ENCODE measurements around the gene RANGRF. TPM values are rescaled to one million over a fixed set of nuclear protein-coding genes. Genes with fewer than 3 reads are reported as not detected.

The RANGRF gene
- total RNA-seq, 4 donors from 2014 or later = 18.9 to 30.2 (median 22.4) TPM

- Histone ChIP-seq H3K9me3 (no peaks in the 10 kb centered on the region), H3K4me1 (peaks cover 12 to 29% of the 10 kb centered on the region in 2 donors), H3K27ac (no peak overlapping the region), H3K27me3 (no peaks in the 10 kb centered on the region), H3K36me3 (no peaks in the 10 kb centered on the region), H3K4me3 (replicated peaks in 1 of 3) (no peak overlapping the region)
- 58% methylated on average over 4 of the region's 4 CpGs for WGBS, 2 donors
- intact Hi-C loops (cut with DNase I) = no loop called here
- TF ChIP-seq POLR2A (IDR thresholded peaks at IDR 0.05) (no peak), CTCF (IDR thresholded peaks at IDR 0.05) (no peak)
- no peak for DNase-seq
Observed at GRCh38 chr17:8283356-8283755, 5.1 kb upstream of the RANGRF start.

DNA sequence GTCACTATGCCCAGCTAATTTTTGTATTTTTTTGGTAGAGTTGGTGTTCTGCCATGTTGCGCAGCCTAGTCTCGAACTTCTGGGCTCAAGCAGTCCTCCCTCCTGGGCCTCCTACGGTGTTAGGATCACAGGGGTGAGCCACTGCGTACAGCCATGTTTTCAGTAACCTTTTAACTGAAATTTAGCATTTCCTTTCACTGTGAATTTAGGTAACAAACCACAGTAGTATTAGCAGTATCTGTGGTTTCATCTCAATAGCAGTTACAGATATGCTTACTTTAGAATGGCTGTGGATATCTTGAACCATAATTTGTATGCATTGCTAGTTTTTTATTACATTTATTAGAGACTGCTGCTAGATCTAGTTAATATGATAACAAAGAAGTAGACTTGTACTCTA is 4.3 kb upstream of the RANGRF start:
- no peak for DNase-seq

GRCh38 chr17:8285270-8286181 is 2.9 kb upstream of the RANGRF start:
- H3K27ac ChIP-seq = peak overlapping the region in 2 of 3 donors; percentile 11 to 58
- no peaks in the 10 kb centered on the region for H3K27me3 ChIP-seq
- TF ChIP-seq CTCF (IDR thresholded peaks at IDR 0.05) (no peak), POLR2A (IDR thresholded peaks at IDR 0.05) (no peak)
- H3K9me3 ChIP-seq = no peaks in the 10 kb centered on the region
- 51 to 59% methylated on average over 9 to 10 of the region's 10 CpGs for WGBS, 2 donors
- H3K4me3 ChIP-seq (replicated peaks in 1 of 3) = no peak overlapping the region
- intact Hi-C loops (cut with DNase I) = no loop called here
- no peaks in the 10 kb centered on the region for H3K36me3 ChIP-seq
- peak; percentile 77 to 80 for DNase-seq
- H3K4me1 ChIP-seq = peaks cover 19 to 38% of the 10 kb centered on the region in 2 donors

More for the DNA sequence above, 4.3 kb upstream of the RANGRF start:
- 94% methylated on average over 4 of the region's 4 CpGs for WGBS, 2 donors
- Histone ChIP-seq H3K27me3 (no peaks in the 10 kb centered on the region), H3K9me3 (no peaks in the 10 kb centered on the region), H3K36me3 (no peaks in the 10 kb centered on the region), H3K27ac (no peak overlapping the region), H3K4me3 (replicated peaks in 1 of 3) (no peak overlapping the region), H3K4me1 (peaks cover 13 to 31% of the 10 kb centered on the region in 2 donors)
- no peak for TF ChIP-seq CTCF (IDR thresholded peaks at IDR 0.05)
- no peak for TF ChIP-seq POLR2A (IDR thresholded peaks at IDR 0.05)
- intact Hi-C loops (cut with DNase I) = no loop called here

DNA sequence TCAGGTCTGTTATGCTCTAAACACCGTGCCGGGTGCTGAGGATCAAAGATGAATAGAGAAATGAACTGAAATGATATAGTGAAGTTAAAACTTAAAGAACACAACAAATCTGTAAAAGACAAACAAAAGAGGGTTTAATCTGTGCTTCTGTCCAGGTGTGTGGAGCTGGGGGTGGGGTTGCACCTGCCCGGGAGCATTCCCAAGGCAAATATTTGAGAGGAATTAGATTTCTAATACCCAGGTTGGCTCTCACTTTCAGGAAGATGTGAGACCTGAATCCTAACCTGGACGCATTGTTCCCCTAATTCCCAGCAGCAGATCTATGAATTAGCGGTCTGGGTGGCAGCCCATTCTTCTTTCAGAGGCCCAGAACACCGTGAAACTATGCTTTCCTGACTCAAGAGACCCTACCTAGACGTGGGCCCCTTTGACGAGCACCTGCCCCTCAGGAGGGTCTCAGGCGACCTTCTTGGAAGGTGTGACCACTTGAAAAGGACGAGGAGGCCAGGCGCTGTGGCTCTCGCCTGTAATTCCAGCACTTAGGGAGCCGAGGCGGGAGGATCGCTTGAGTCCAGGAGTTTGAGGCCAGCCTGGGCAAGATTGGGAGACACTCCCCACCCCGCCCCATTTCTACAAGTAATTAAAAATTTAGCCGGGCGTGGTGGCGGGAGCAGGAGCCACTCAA is 677 bp upstream of the RANGRF start:
- 26 to 39% methylated on average over 13 to 19 of the region's 19 CpGs for WGBS, 2 donors
- H3K36me3 ChIP-seq = no peaks in the 10 kb centered on the region
- intact Hi-C loops (cut with DNase I) = no loop called here

More for the DNA sequence above, 677 bp upstream of the RANGRF start:
- no peak for TF ChIP-seq POLR2A (IDR thresholded peaks at IDR 0.05)
- no peak for TF ChIP-seq CTCF (IDR thresholded peaks at IDR 0.05)
- peaks cover 15 to 31% of the 10 kb centered on the region in 2 donors for H3K4me1 ChIP-seq
- H3K27ac ChIP-seq = peak overlapping the region; percentile 84 to 94 (median 87)
- H3K4me3 ChIP-seq (replicated peaks in 1 of 3) = peak overlapping the region in 2 of 3 donors; percentile 11 to 58
- no peaks in the 10 kb centered on the region for H3K9me3 ChIP-seq
- H3K27me3 ChIP-seq = no peaks in the 10 kb centered on the region
- peak; percentile 66 to 76 for DNase-seq
